ENCODE measurements around the gene KIAA1328.
A peak's percentile ranks its signal among the peaks of the same experiment; 100 is the strongest.

The KIAA1328 gene

GRCh38 chr18:36950960-36951359 lies 122.0 kb downstream of the KIAA1328 start:
- no peak for DNase-seq (ENCODE audit: low read depth, low spot score)

- DNase-seq (ENCODE audit: low read depth, low spot score), result no peak
Measured at GRCh38 chr18:36953047-36953446, 124.1 kb downstream of the KIAA1328 start.

- no peak for DNase-seq (ENCODE audit: low read depth, low spot score)
Measured at GRCh38 chr18:36960038-36960437, 131.1 kb downstream of the KIAA1328 start.

- no peak for DNase-seq (ENCODE audit: low read depth, low spot score)
Measured at GRCh38 chr18:36963464-36963863, 134.5 kb downstream of the KIAA1328 start.

GRCh38 chr18:36974686-36975085 lies 145.8 kb downstream of the KIAA1328 start:
- DNase-seq (ENCODE audit: low read depth, low spot score), result no peak

GRCh38 chr18:36977121-36977520 lies 148.2 kb downstream of the KIAA1328 start:
- DNase-seq (ENCODE audit: low read depth, low spot score), result no peak

- peak; percentile 9 for DNase-seq (ENCODE audit: low read depth, low spot score)
Measured at GRCh38 chr18:36993068-36993467, 164.1 kb downstream of the KIAA1328 start.

GRCh38 chr18:37006742-37007141 lies 177.8 kb downstream of the KIAA1328 start:
- no peak for DNase-seq (ENCODE audit: low read depth, low spot score)

GRCh38 chr18:37012452-37012851 lies 183.5 kb downstream of the KIAA1328 start:
- DNase-seq (ENCODE audit: low read depth, low spot score), result no peak

GRCh38 chr18:37019157-37019827 lies 190.4 kb downstream of the KIAA1328 start:
- no peak for DNase-seq (ENCODE audit: low read depth, low spot score)

- DNase-seq (ENCODE audit: low read depth, low spot score), result no peak
Measured at GRCh38 chr18:37033419-37033818, 204.5 kb downstream of the KIAA1328 start.

- DNase-seq (ENCODE audit: low read depth, low spot score), result no peak
Measured at GRCh38 chr18:37042381-37042780, 213.5 kb downstream of the KIAA1328 start.

GRCh38 chr18:37055137-37055802 lies 226.3 kb downstream of the KIAA1328 start:
- no peak for DNase-seq (ENCODE audit: low read depth, low spot score)

- DNase-seq (ENCODE audit: low read depth, low spot score), result no peak
Measured at GRCh38 chr18:37064187-37064586, 235.3 kb downstream of the KIAA1328 start.

- DNase-seq (ENCODE audit: low read depth, low spot score), result no peak
Measured at GRCh38 chr18:37065254-37065653, 236.3 kb downstream of the KIAA1328 start.

- no peak for DNase-seq (ENCODE audit: low read depth, low spot score)
Measured at GRCh38 chr18:37084912-37085311, 256.0 kb downstream of the KIAA1328 start.

- DNase-seq (ENCODE audit: low read depth, low spot score), result no peak
Measured at GRCh38 chr18:37085362-37085761, 256.4 kb downstream of the KIAA1328 start.

GRCh38 chr18:37107748-37108522 lies 279.0 kb downstream of the KIAA1328 start:
- DNase-seq (ENCODE audit: low read depth, low spot score), result no peak

GRCh38 chr18:37122877-37123276 lies 293.9 kb downstream of the KIAA1328 start:
- DNase-seq (ENCODE audit: low read depth, low spot score), result no peak

GRCh38 chr18:37124516-37124915 lies 295.6 kb downstream of the KIAA1328 start:
- DNase-seq (ENCODE audit: low read depth, low spot score), result no peak

GRCh38 chr18:37135177-37135576 lies 306.2 kb downstream of the KIAA1328 start:
- DNase-seq (ENCODE audit: low read depth, low spot score), result no peak

- DNase-seq (ENCODE audit: low read depth, low spot score), result no peak
Measured at GRCh38 chr18:37138456-37138855, 309.5 kb downstream of the KIAA1328 start.

GRCh38 chr18:37139876-37140275 lies 310.9 kb downstream of the KIAA1328 start:
- DNase-seq (ENCODE audit: low read depth, low spot score), result no peak

Data from smooth muscle cell of the brain vasculature (primary cell).